ENCODE measurements around the gene AKR1D1.

- TF ChIP-seq, protein P1, sequence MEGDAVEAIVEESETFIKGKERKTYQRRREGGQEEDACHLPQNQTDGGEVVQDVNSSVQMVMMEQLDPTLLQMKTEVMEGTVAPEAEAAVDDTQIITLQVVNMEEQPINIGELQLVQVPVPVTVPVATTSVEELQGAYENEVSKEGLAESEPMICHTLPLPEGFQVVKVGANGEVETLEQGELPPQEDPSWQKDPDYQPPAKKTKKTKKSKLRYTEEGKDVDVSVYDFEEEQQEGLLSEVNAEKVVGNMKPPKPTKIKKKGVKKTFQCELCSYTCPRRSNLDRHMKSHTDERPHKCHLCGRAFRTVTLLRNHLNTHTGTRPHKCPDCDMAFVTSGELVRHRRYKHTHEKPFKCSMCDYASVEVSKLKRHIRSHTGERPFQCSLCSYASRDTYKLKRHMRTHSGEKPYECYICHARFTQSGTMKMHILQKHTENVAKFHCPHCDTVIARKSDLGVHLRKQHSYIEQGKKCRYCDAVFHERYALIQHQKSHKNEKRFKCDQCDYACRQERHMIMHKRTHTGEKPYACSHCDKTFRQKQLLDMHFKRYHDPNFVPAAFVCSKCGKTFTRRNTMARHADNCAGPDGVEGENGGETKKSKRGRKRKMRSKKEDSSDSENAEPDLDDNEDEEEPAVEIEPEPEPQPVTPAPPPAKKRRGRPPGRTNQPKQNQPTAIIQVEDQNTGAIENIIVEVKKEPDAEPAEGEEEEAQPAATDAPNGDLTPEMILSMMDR (IDR thresholded peaks at IDR 0.05) = no peak
- TF ChIP-seq POLR2AphosphoS5 (IDR thresholded peaks at IDR 0.05; ENCODE audit: low read depth, low read length) = no peak
- TF ChIP-seq SIN3A (IDR thresholded peaks at IDR 0.05; ENCODE audit: borderline replicate concordance, insufficient read depth, low read depth, low read length) = no peak
- TF ChIP-seq TCF7L2 (IDR thresholded peaks at IDR 0.05; ENCODE audit: low read depth, low read length) = no peak
Measured at GRCh38 chr7:138151731-138152577, 75.7 kb downstream of the AKR1D1 start.
